SK-N-MC (cell line): ENCODE data around the gene AVPI1.
A peak's percentile ranks its signal among the peaks of the same experiment; 100 is the strongest.

Experiments used
- EZH2 ChIP-seq: fragments of 200-600 bp; sonication (generic); IDR thresholded peaks from one replicate; pipeline ENCODE4 v1.6.1; 2017; ENCODE audit warnings: antibody characterized with exemption
- FOXP2 ChIP-seq: optimal IDR thresholded peaks from 2 replicates; pipeline ENCODE3; 2011; ENCODE audit warnings: mild to moderate bottlenecking, moderate library complexity; ENCODE audit not compliant: insufficient read depth; ENCODE audit errors: extremely low read length, control extremely low read depth
- POLR2AphosphoS5 ChIP-seq: IDR thresholded peaks from 2 replicates; pipeline ENCODE4 v1.6.1; 2012; ENCODE audit warnings: mild to moderate bottlenecking, low read depth, low read length, borderline replicate concordance

- TF ChIP-seq EZH2 (no peak), POLR2AphosphoS5 (peak; percentile 33; the same call in 1 of the 2 replicates), FOXP2 (no peak)
These were observed 46.7 kb downstream of the AVPI1 start, which contains the start of gene PI4K2A for GRCh38 chr10:97640174-97640867.
